Measurements from ENCODE around the gene KLK14.

DNA sequence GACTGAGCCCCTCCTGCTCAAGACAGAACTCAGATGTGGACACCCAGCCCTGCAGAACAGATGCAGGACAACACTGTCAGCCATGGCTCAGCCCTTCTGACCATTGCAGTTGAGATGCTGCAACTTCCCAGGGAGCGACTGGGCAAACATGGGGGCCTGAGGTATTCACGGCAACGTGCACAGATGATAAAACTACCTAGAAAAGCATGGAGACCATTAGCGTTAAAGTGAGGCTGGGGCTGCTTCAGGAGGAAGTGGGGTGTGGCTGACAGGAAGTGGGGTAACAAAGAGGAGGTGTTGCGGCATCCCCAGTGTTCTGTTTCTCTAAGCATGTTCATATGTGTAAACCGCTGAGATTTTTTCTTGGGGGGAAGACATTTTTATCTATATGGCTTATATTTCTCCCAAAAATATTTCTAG lies 40.7 kb upstream of the KLK14 start:
- TF ChIP-seq POLR2A (IDR thresholded peaks at IDR 0.05; ENCODE audit: low read length) (no peak), GATA1 (IDR thresholded peaks at IDR 0.05; ENCODE audit: low read depth, low read length) (no peak)
